CD4-positive, CD25-positive, alpha-beta regulatory T cell (primary cell): ENCODE results near the gene SYT17. TPM values are rescaled to one million over a fixed set of nuclear protein-coding genes. Genes with fewer than 3 reads are reported as not detected.

Experiments
- ATAC-seq, 2 donors: fragments of 150-1000 bp; cut with Tn5 transposase; one replicate each; pipeline ENCODE4 v1.10.0; 2021; ENCODE audit warnings: low read depth in 2 of 2, moderate number of reproducible peaks in 2 of 2, moderate library complexity in 1 of 2
- DNase-seq, 3 donors: peaks; one replicate each; pipeline versions ENCODE4 v3.0.0 to v3.0.0-alpha.2; 2012 to 2022; ENCODE audit warnings: mixed read lengths in 1 of 3
- H3K27ac ChIP-seq: one replicate; pipeline ENCODE4 v1.7.0; 2013; ENCODE audit warnings: mild to moderate bottlenecking, low read length; ENCODE audit not compliant: insufficient read depth, poor library complexity, severe bottlenecking
- H3K27me3 ChIP-seq: one replicate; pipeline ENCODE4 v1.7.0; 2013; ENCODE audit warnings: low read length; ENCODE audit not compliant: control insufficient read depth, insufficient read depth
- H3K36me3 ChIP-seq: one replicate; pipeline ENCODE4 v1.7.0; 2013; ENCODE audit warnings: mild to moderate bottlenecking, low read length, moderate library complexity; ENCODE audit not compliant: control insufficient read depth, insufficient read depth
- H3K4me1 ChIP-seq: 2 replicates; pipeline ENCODE4 v1.7.0; 2013; ENCODE audit warnings: mild to moderate bottlenecking, low read length; ENCODE audit not compliant: insufficient read depth, control insufficient read depth, poor library complexity, severe bottlenecking
- H3K4me3 ChIP-seq: one replicate; pipeline ENCODE4 v1.7.0; 2013; ENCODE audit warnings: low read depth, mild to moderate bottlenecking, low read length, moderate library complexity
- H3K9me3 ChIP-seq, 2 experiments: 1 replicate in 1 of 2; 2 replicates in 1 of 2; pipeline ENCODE4 v1.7.0; 2013; ENCODE audit warnings: low read length in 2 of 2, mild to moderate bottlenecking in 1 of 2, moderate library complexity in 1 of 2; ENCODE audit not compliant: control insufficient read depth in 2 of 2
- H3K27ac Mint-ChIP-seq, 3 donors: one replicate each; pipeline ENCODE4 v1.8.0; 2020 to 2022; ENCODE audit warnings: mild to moderate bottlenecking in 3 of 3, mixed read lengths in 3 of 3, moderate library complexity in 2 of 3
- H3K27me3 Mint-ChIP-seq: one replicate; pipeline ENCODE4 v1.8.0; 2022; ENCODE audit warnings: mild to moderate bottlenecking, mixed read lengths
- H3K36me3 Mint-ChIP-seq: one replicate; pipeline ENCODE4 v1.8.0; 2020; ENCODE audit warnings: mixed read lengths
- H3K4me1 Mint-ChIP-seq, 4 donors: one replicate each; pipeline ENCODE4 v1.8.0; 2020 to 2022; ENCODE audit warnings: mixed read lengths in 4 of 4, mild to moderate bottlenecking in 1 of 4
- H3K4me3 Mint-ChIP-seq, 4 donors: one replicate each; pipeline ENCODE4 v1.8.0; 2020 to 2022; ENCODE audit warnings: mild to moderate bottlenecking in 4 of 4, mixed read lengths in 4 of 4, moderate library complexity in 3 of 4
- H3K9me3 Mint-ChIP-seq, 7 donors: one replicate each; pipeline ENCODE4 v1.8.0; 2020 to 2022; ENCODE audit warnings: mixed read lengths in 7 of 7, mild to moderate bottlenecking in 3 of 7, moderate library complexity in 2 of 7
- polyA plus RNA-seq, 4 donors: library from polyadenylated mRNA; unstranded; fragments of 300-500 nt; fragmentation: Illumina TruSeq; gene quantifications; one replicate each; pipeline ENCODE4 v1.2.3, GENCODE V29; 2021
- total RNA-seq: library from RNA; stranded (reverse); gene quantifications from one replicate; pipeline ENCODE4 v1.2.3, GENCODE V29; 2022

The SYT17 gene
- total and polyA plus RNA-seq, 5 donors from 2014 or later: 0.25 TPM; not detected in 4

GRCh38 chr16:19128454-19129200, 39.4 kb upstream of the SYT17 start:
- H3K4me1 ChIP-seq: no peaks in the 10 kb centered on the region
- Mint-ChIP-seq H3K27ac (no peak overlapping the region), H3K9me3 (peaks cover 0 to 2% (median 0%) of the 10 kb centered on the region in 7 donors), H3K36me3 (no peaks in the 10 kb centered on the region), H3K4me3 (no peak overlapping the region), H3K4me1 (peaks cover 0 to 9% (median 8%) of the 10 kb centered on the region in 4 donors), H3K27me3 (no peaks in the 10 kb centered on the region)
- H3K27me3 ChIP-seq: no peaks in the 10 kb centered on the region
- no peak overlapping the region for H3K27ac ChIP-seq
- no peak for DNase-seq
- H3K4me3 ChIP-seq: no peak overlapping the region
- H3K36me3 ChIP-seq: no peaks in the 10 kb centered on the region
- ATAC-seq: no peak
- no peaks in the 10 kb centered on the region for H3K9me3 ChIP-seq

DNA sequence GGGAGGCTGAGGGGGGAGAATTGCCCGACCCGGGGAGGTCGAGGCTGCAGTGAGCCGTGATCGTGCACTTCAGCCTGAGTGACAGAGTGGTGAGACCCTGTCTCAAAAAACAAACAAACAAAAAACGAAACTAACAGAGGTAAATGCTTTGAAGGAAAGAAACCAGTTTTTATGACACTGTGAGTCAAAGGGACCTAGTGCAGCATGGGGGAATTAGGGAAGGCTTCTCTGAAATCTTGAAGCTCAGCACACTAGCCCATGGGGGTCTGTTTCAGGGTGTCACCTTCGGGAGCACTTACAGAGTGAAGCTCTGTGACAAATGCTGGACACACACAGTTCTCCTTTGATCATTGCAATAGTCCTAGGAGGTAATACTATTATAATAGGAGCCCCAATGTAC, 37.7 kb upstream of the SYT17 start:
- DNase-seq (no peak), ATAC-seq (no peak)
- H3K27me3 ChIP-seq: no peaks in the 10 kb centered on the region
- Mint-ChIP-seq H3K4me1 (peaks cover 0 to 9% (median 8%) of the 10 kb centered on the region in 4 donors), H3K27me3 (no peaks in the 10 kb centered on the region), H3K36me3 (no peaks in the 10 kb centered on the region), H3K9me3 (peaks cover 0 to 1% (median 0%) of the 10 kb centered on the region in 7 donors), H3K27ac (no peak overlapping the region), H3K4me3 (no peak overlapping the region)
- no peak overlapping the region for H3K27ac ChIP-seq
- no peaks in the 10 kb centered on the region for H3K36me3 ChIP-seq
- no peaks in the 10 kb centered on the region for H3K4me1 ChIP-seq
- no peaks in the 10 kb centered on the region for H3K9me3 ChIP-seq
- H3K4me3 ChIP-seq: no peak overlapping the region

GRCh38 chr16:19130852-19131824, 36.9 kb upstream of the SYT17 start:
- Mint-ChIP-seq H3K4me3 (no peak overlapping the region), H3K27ac (no peak overlapping the region), H3K9me3 (peaks cover 0 to 1% (median 0%) of the 10 kb centered on the region in 7 donors), H3K4me1 (peaks cover 0 to 9% (median 8%) of the 10 kb centered on the region in 4 donors), H3K36me3 (no peaks in the 10 kb centered on the region), H3K27me3 (no peaks in the 10 kb centered on the region)
- Histone ChIP-seq H3K4me1 (no peaks in the 10 kb centered on the region), H3K36me3 (no peaks in the 10 kb centered on the region), H3K4me3 (no peak overlapping the region), H3K9me3 (no peaks in the 10 kb centered on the region), H3K27me3 (no peaks in the 10 kb centered on the region), H3K27ac (no peak overlapping the region)
- ATAC-seq (no peak), DNase-seq (no peak)

DNA sequence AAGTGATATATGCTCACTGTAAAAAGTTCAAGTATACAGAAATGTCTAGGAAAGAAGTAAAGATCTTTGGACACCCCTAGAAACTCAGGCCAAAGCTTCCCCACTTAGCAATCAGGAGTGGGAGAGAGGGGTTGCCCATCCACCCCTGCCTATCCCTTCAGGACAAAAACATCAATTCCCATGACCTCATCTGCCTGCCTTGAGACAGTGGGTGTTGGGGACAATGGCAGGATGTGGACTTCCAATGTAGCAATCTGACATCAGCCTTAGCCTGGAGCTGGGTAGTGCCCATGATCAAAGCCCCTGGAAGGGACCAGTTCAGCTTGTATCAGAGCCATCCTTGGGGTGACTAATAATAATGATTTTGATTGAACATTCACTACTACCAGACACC, 36.2 kb upstream of the SYT17 start:
- ATAC-seq: no peak
- peaks cover 0 to 1% (median 0%) of the 10 kb centered on the region in 7 donors for H3K9me3 Mint-ChIP-seq
- DNase-seq: no peak

GRCh38 chr16:19132255-19132654, 35.8 kb upstream of the SYT17 start:
- Mint-ChIP-seq H3K4me3 (no peak overlapping the region), H3K4me1 (peaks cover 0 to 9% (median 8%) of the 10 kb centered on the region in 4 donors), H3K9me3 (peaks cover 0 to 1% (median 0%) of the 10 kb centered on the region in 7 donors), H3K27me3 (peaks cover under 1% of the 10 kb centered on the region), H3K27ac (no peak overlapping the region), H3K36me3 (no peaks in the 10 kb centered on the region)
- Histone ChIP-seq H3K9me3 (no peaks in the 10 kb centered on the region), H3K27ac (no peak overlapping the region), H3K36me3 (no peaks in the 10 kb centered on the region), H3K4me1 (no peaks in the 10 kb centered on the region), H3K27me3 (no peaks in the 10 kb centered on the region), H3K4me3 (no peak overlapping the region)
- DNase-seq (no peak), ATAC-seq (no peak)

More for the DNA sequence above, 36.2 kb upstream of the SYT17 start:
- no peaks in the 10 kb centered on the region for H3K27me3 Mint-ChIP-seq
- Histone ChIP-seq H3K4me3 (no peak overlapping the region), H3K36me3 (no peaks in the 10 kb centered on the region), H3K4me1 (no peaks in the 10 kb centered on the region), H3K27me3 (no peaks in the 10 kb centered on the region), H3K9me3 (no peaks in the 10 kb centered on the region), H3K27ac (no peak overlapping the region)
- H3K27ac Mint-ChIP-seq: no peak overlapping the region
- no peaks in the 10 kb centered on the region for H3K36me3 Mint-ChIP-seq
- H3K4me1 Mint-ChIP-seq: peaks cover 0 to 9% (median 8%) of the 10 kb centered on the region in 4 donors
- H3K4me3 Mint-ChIP-seq: no peak overlapping the region

DNA sequence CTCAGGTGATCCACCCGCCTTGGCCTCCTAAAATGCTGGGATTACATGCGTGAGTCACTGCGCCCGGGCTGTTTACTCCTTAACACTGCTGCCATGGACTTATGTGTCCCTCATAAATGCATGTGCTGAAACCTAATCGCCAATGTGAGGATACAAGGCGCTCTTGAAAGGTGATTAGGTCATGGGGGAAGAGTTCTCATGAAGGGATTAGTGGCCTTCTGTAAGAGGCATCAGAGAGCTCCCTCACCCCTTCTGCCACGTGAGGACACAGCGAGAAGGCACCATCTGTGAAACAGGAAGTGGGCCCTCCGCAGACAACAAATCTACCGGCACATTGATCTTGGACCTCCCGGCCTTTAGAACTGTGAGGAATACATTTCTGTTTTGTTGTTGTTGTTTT, 35.1 kb upstream of the SYT17 start:
- no peak for DNase-seq
- Mint-ChIP-seq H3K9me3 (peaks cover 0 to 1% (median 0%) of the 10 kb centered on the region in 7 donors), H3K36me3 (no peaks in the 10 kb centered on the region), H3K27me3 (peaks cover 6% of the 10 kb centered on the region), H3K27ac (no peak overlapping the region), H3K4me3 (no peak overlapping the region), H3K4me1 (peaks cover 0 to 9% (median 8%) of the 10 kb centered on the region in 4 donors)
- H3K4me3 ChIP-seq: no peak overlapping the region
- H3K27ac ChIP-seq: no peak overlapping the region
- ATAC-seq: no peak
- H3K27me3 ChIP-seq: no peaks in the 10 kb centered on the region
- H3K9me3 ChIP-seq: no peaks in the 10 kb centered on the region
- H3K4me1 ChIP-seq: no peaks in the 10 kb centered on the region
- no peaks in the 10 kb centered on the region for H3K36me3 ChIP-seq

- Mint-ChIP-seq H3K9me3 (peaks cover 0 to 1% (median 0%) of the 10 kb centered on the region in 7 donors), H3K27ac (no peak overlapping the region), H3K27me3 (peaks cover 6% of the 10 kb centered on the region), H3K4me1 (peaks cover 0 to 9% (median 8%) of the 10 kb centered on the region in 4 donors), H3K4me3 (no peak overlapping the region), H3K36me3 (no peaks in the 10 kb centered on the region)
- Histone ChIP-seq H3K4me3 (no peak overlapping the region), H3K4me1 (no peaks in the 10 kb centered on the region), H3K36me3 (no peaks in the 10 kb centered on the region), H3K9me3 (no peaks in the 10 kb centered on the region), H3K27ac (no peak overlapping the region), H3K27me3 (no peaks in the 10 kb centered on the region)
- DNase-seq (no peak), ATAC-seq (no peak)
These were observed 34.4 kb upstream of the SYT17 start for GRCh38 chr16:19133600-19133999.
